Endothelial cell of umbilical vein (primary cell): ENCODE results near the gene MAP4K5.

ENCODE experiments used
- CTCF ChIP-seq, 2 donors: IDR thresholded peaks; 1 replicate in 1 of 2; 2 replicates in 1 of 2; pipeline ENCODE4 v1.5.1; 2011; ENCODE audit warnings: low read length in 2 of 2, mild to moderate bottlenecking in 2 of 2, moderate library complexity in 2 of 2, control low read depth in 1 of 2, inconsistent platforms in 1 of 2, low read depth in 1 of 2; ENCODE audit not compliant: insufficient read depth in 1 of 2; ENCODE audit errors: extremely low read depth in 1 of 2
- EZH2 ChIP-seq: IDR thresholded peaks from 2 replicates; pipeline ENCODE4 v1.6.1; 2012; ENCODE audit warnings: borderline replicate concordance, low read depth, mild to moderate bottlenecking, moderate library complexity, low read length, inconsistent platforms; ENCODE audit not compliant: severe bottlenecking
- POLR2A ChIP-seq: IDR thresholded peaks from 2 replicates; pipeline ENCODE4 v1.6.1; 2012; ENCODE audit warnings: low read depth, mild to moderate bottlenecking, control low read depth, low read length

- TF ChIP-seq CTCF (IDR thresholded peaks at IDR 0.05; ENCODE audit: extremely low read depth in 1 of 2, insufficient read depth in 1 of 2, low read depth in 1 of 2, low read length in 2 of 2) = no peak
- TF ChIP-seq POLR2A = no peak
- TF ChIP-seq EZH2 = no peak
These were observed 43.4 kb upstream of the MAP4K5 start for GRCh38 chr14:50575769-50576168.
